ENCODE measurements around the gene RDX. TPM values are rescaled to one million over a fixed set of nuclear protein-coding genes. Genes with fewer than 3 reads are reported as not detected.
A peak's percentile ranks its signal among the peaks of the same experiment; 100 is the strongest.

Gene RDX
- total RNA-seq (10 to 100 TPM; 14.7 to 22.0 (median 17.7) TPM), total RNA-seq (14.2 to 115 (median 25.4) reads per million in 29 experiments)
- 15.6 TPM for total RNA-seq (2013)

- Histone ChIP-seq H3K4me3 (ENCODE audit: control insufficient read depth in 1 of 2, extremely low read depth in 1 of 2, low read length in 1 of 2) (peak within 1 kb of the TSS; percentile 73 to 91), H3K36me3 (ENCODE audit: control insufficient read depth in 2 of 2, extremely low read depth in 1 of 2, insufficient read depth in 1 of 2, low read length in 1 of 2) (no peaks in the 10 kb centered on the region), H3K27me3 (replicated peaks in 1 of 2; ENCODE audit: control insufficient read depth in 2 of 2, extremely low read depth in 1 of 2, insufficient read depth in 2 of 2, low read length in 1 of 2) (no peaks in the 10 kb centered on the region), H3K27ac (ENCODE audit: low read length) (no peak within 1 kb of the TSS), H3K9me3 (no peaks in the 10 kb centered on the region), H3K4me1 (ENCODE audit: control insufficient read depth in 1 of 2, extremely low read depth in 1 of 2, insufficient read depth in 2 of 2, low read length in 2 of 2) (peaks cover 8 to 10% of the 10 kb centered on the region in 2 experiments)
- WGBS (ENCODE audit: insufficient coverage) = under 1% methylated on average over 108 of the region's 113 CpGs
- Mint-ChIP-seq H3K4me1 (peaks cover 35 to 39% (median 35%) of the 10 kb centered on the region in 3 donors), H3K27me3 (no peaks in the 10 kb centered on the region), H3K36me3 (no peaks in the 10 kb centered on the region), H3K9me3 (peaks cover 0 to 7% (median 0%) of the 10 kb centered on the region in 3 donors), H3K27ac (peak within 1 kb of the TSS in 1 of 2 donors; percentile 61), H3K4me3 (peak within 1 kb of the TSS; percentile 85 to 88 (median 86))
- POLR2A ChIA-PET = interaction anchor here (0.5 to 0.6 kb wide), 2 partner anchors 151 to 267 kb away, joined by 3 to 5 read pairs; no protein-coding TSS in a partner anchor
- peak in 34 of 35 experiments; percentile 15 to 75 (median 32) for DNase-seq
- CTCF ChIA-PET = interaction anchor here in 1 of 2 donors (0.6 kb wide), 1 partner anchor 1574 kb away, joined by 8 read pairs; no protein-coding TSS in a partner anchor
- peak; percentile 66 to 77 (median 76) for ATAC-seq (replicated peaks in 1 of 4)
Observed at GRCh38 chr11:110296226-110297075, at the start of gene RDX. Gene RDX, minus strand, starts transcription at chr11:110296614. Its CDS starts 16,922 bp downstream, at chr11:110279692.

- Histone ChIP-seq H3K9me3 (no peaks in the 10 kb centered on the region), H3K36me3 (ENCODE audit: control insufficient read depth in 2 of 2, extremely low read depth in 1 of 2, insufficient read depth in 1 of 2, low read length in 1 of 2) (no peaks in the 10 kb centered on the region), H3K4me3 (ENCODE audit: control insufficient read depth in 1 of 2, extremely low read depth in 1 of 2, low read length in 1 of 2) (no peak overlapping the region), H3K27ac (ENCODE audit: low read length) (no peak overlapping the region), H3K27me3 (replicated peaks in 1 of 2; ENCODE audit: control insufficient read depth in 2 of 2, extremely low read depth in 1 of 2, insufficient read depth in 2 of 2, low read length in 1 of 2) (no peaks in the 10 kb centered on the region), H3K4me1 (ENCODE audit: control insufficient read depth in 1 of 2, extremely low read depth in 1 of 2, insufficient read depth in 2 of 2, low read length in 2 of 2) (peaks cover 2 to 22% of the 10 kb centered on the region in 2 experiments)
- Mint-ChIP-seq H3K9me3 (peaks cover 0 to 5% (median 0%) of the 10 kb centered on the region in 3 donors), H3K27me3 (no peaks in the 10 kb centered on the region), H3K36me3 (no peaks in the 10 kb centered on the region), H3K27ac (peak overlapping the region; percentile 72 to 80), H3K4me3 (no peak overlapping the region), H3K4me1 (peaks cover 27 to 35% (median 31%) of the 10 kb centered on the region in 3 donors)
- CTCF ChIA-PET = interaction anchor here (0.6 to 0.9 kb wide), 2 partner anchors 30 to 176 kb away, joined by 3 to 4 read pairs; no protein-coding TSS in a partner anchor
- ATAC-seq (replicated peaks in 1 of 4) = peak in 1 of 4 experiments; percentile 56
- POLR2A ChIA-PET = interaction anchor here in 1 of 2 donors (0.6 kb wide), 1 partner anchor 12 kb away, joined by 5 read pairs; no protein-coding TSS in a partner anchor
- peak in 1 of 35 experiments; percentile 24 for DNase-seq
- no CpG with 5 or more reads among the region's 3 CpGs for WGBS (ENCODE audit: insufficient coverage)
Observed at GRCh38 chr11:110345743-110346142, 49.3 kb upstream of the RDX start.

- H3K4me1 ChIP-seq (ENCODE audit: control insufficient read depth in 1 of 2, extremely low read depth in 1 of 2, insufficient read depth in 2 of 2, low read length in 2 of 2) = peaks cover 0 to 4% of the 10 kb centered on the region in 2 experiments
- Mint-ChIP-seq H3K9me3 (peaks cover 0 to 5% (median 0%) of the 10 kb centered on the region in 3 donors), H3K27ac (no peak overlapping the region), H3K27me3 (no peaks in the 10 kb centered on the region), H3K4me3 (no peak overlapping the region), H3K4me1 (peaks cover 2 to 6% (median 4%) of the 10 kb centered on the region in 3 donors), H3K36me3 (no peaks in the 10 kb centered on the region)
- DNase-seq = no peak
- H3K4me3 ChIP-seq (ENCODE audit: control insufficient read depth in 1 of 2, extremely low read depth in 1 of 2, low read length in 1 of 2) = no peak overlapping the region
- no peaks in the 10 kb centered on the region for H3K36me3 ChIP-seq (ENCODE audit: control insufficient read depth in 2 of 2, extremely low read depth in 1 of 2, insufficient read depth in 1 of 2, low read length in 1 of 2)
- no peaks in the 10 kb centered on the region for H3K27me3 ChIP-seq (replicated peaks in 1 of 2; ENCODE audit: control insufficient read depth in 2 of 2, extremely low read depth in 1 of 2, insufficient read depth in 2 of 2, low read length in 1 of 2)
- ChIA-PET CTCF (no interaction called here), POLR2A (no interaction called here)
- no peaks in the 10 kb centered on the region for H3K9me3 ChIP-seq
- ATAC-seq (replicated peaks in 1 of 4) = no peak
- WGBS (ENCODE audit: insufficient coverage) = 80% methylated on average over 2 of the region's 2 CpGs
- H3K27ac ChIP-seq (ENCODE audit: low read length) = no peak overlapping the region
Observed at GRCh38 chr11:110340436-110340835, 44.0 kb upstream of the RDX start.

- Histone ChIP-seq H3K4me3 (ENCODE audit: control insufficient read depth in 1 of 2, extremely low read depth in 1 of 2, low read length in 1 of 2) (no peak overlapping the region), H3K4me1 (ENCODE audit: control insufficient read depth in 1 of 2, extremely low read depth in 1 of 2, insufficient read depth in 2 of 2, low read length in 2 of 2) (no peaks in the 10 kb centered on the region), H3K36me3 (ENCODE audit: control insufficient read depth in 2 of 2, extremely low read depth in 1 of 2, insufficient read depth in 1 of 2, low read length in 1 of 2) (no peaks in the 10 kb centered on the region), H3K27me3 (replicated peaks in 1 of 2; ENCODE audit: control insufficient read depth in 2 of 2, extremely low read depth in 1 of 2, insufficient read depth in 2 of 2, low read length in 1 of 2) (no peaks in the 10 kb centered on the region), H3K9me3 (no peaks in the 10 kb centered on the region), H3K27ac (ENCODE audit: low read length) (no peak overlapping the region)
- Mint-ChIP-seq H3K27me3 (no peaks in the 10 kb centered on the region), H3K9me3 (peaks cover 0 to 5% (median 0%) of the 10 kb centered on the region in 3 donors), H3K36me3 (no peaks in the 10 kb centered on the region), H3K4me3 (no peak overlapping the region), H3K4me1 (peaks cover 0 to 2% (median under 1%) of the 10 kb centered on the region in 3 donors), H3K27ac (no peak overlapping the region)
- ATAC-seq (replicated peaks in 1 of 4) = no peak
- POLR2A ChIA-PET = no interaction called here
- WGBS (ENCODE audit: insufficient coverage) = 87% methylated on average over 3 of the region's 3 CpGs
- DNase-seq = no peak
- CTCF ChIA-PET = no interaction called here
Observed at GRCh38 chr11:110339456-110340250, 43.2 kb upstream of the RDX start.

- WGBS (ENCODE audit: insufficient coverage) = 100% methylated on average over 1 of the region's 5 CpGs
- Mint-ChIP-seq H3K4me3 (no peak overlapping the region), H3K27ac (no peak overlapping the region), H3K27me3 (no peaks in the 10 kb centered on the region), H3K4me1 (peaks cover 0 to 2% (median 0%) of the 10 kb centered on the region in 3 donors), H3K36me3 (no peaks in the 10 kb centered on the region), H3K9me3 (peaks cover 0 to 5% (median 0%) of the 10 kb centered on the region in 3 donors)
- no peaks in the 10 kb centered on the region for H3K27me3 ChIP-seq (replicated peaks in 1 of 2; ENCODE audit: control insufficient read depth in 2 of 2, extremely low read depth in 1 of 2, insufficient read depth in 2 of 2, low read length in 1 of 2)
- H3K36me3 ChIP-seq (ENCODE audit: control insufficient read depth in 2 of 2, extremely low read depth in 1 of 2, insufficient read depth in 1 of 2, low read length in 1 of 2) = no peaks in the 10 kb centered on the region
- no peak overlapping the region for H3K27ac ChIP-seq (ENCODE audit: low read length)
- no peaks in the 10 kb centered on the region for H3K9me3 ChIP-seq
- ChIA-PET POLR2A (no interaction called here), CTCF (interaction anchor here in 1 of 2 donors (0.6 kb wide), 1 partner anchor 475 kb away, joined by 3 read pairs; no protein-coding TSS in a partner anchor)
- ATAC-seq (replicated peaks in 1 of 4) (no peak), DNase-seq (no peak)
- H3K4me3 ChIP-seq (ENCODE audit: control insufficient read depth in 1 of 2, extremely low read depth in 1 of 2, low read length in 1 of 2) = no peak overlapping the region
- no peaks in the 10 kb centered on the region for H3K4me1 ChIP-seq (ENCODE audit: control insufficient read depth in 1 of 2, extremely low read depth in 1 of 2, insufficient read depth in 2 of 2, low read length in 2 of 2)
Observed at GRCh38 chr11:110338684-110339083, 42.3 kb upstream of the RDX start.
